ENCODE measurements around the gene PLCB1. TPM values are rescaled to one million over a fixed set of nuclear protein-coding genes. Genes with fewer than 3 reads are reported as not detected.

The PLCB1 gene
- total and polyA plus RNA-seq, 2 experiments from 2014 or later, result 14.9 to 20.7 TPM

- Histone ChIP-seq H3K36me3 (ENCODE audit: insufficient read depth) (no peaks in the 10 kb centered on the region), H3K79me2 (replicated peaks; ENCODE audit: insufficient read depth) (no peaks in the 10 kb centered on the region), H3K4me2 (no peak overlapping the region), H3K4me1 (ENCODE audit: insufficient read depth) (peaks cover 8% of the 10 kb centered on the region; the same call in 1 of the 2 replicates), H2AFZ (no peak overlapping the region), H3K4me3 (no peak overlapping the region), H3K9me2 (ENCODE audit: insufficient read depth) (0 out of 2 replicates have a peak, but pooled peaks cover 2% of the 10 kb centered on the region), H4K20me1 (replicated peaks; ENCODE audit: insufficient read depth) (no peaks in the 10 kb centered on the region), H3K27ac (ENCODE audit: low read depth) (no peak overlapping the region), H3K27me3 (ENCODE audit: insufficient read depth) (no peaks in the 10 kb centered on the region), H3F3A (replicated peaks; ENCODE audit: low read depth) (no peaks in the 10 kb centered on the region)
- no peak for ATAC-seq
- Mint-ChIP-seq H3K4me3 (no peak overlapping the region), H3K4me1 (peaks cover 5% of the 10 kb centered on the region; the same call in 2 of the 3 replicates), H3K9me3 (no peaks in the 10 kb centered on the region; the same call in 2 of the 3 replicates), H3K27ac (no peak overlapping the region), H3K36me3 (ENCODE audit: low read depth) (no peaks in the 10 kb centered on the region), H3K27me3 (ENCODE audit: insufficient read depth, low read depth, poor library complexity) (no peaks in the 10 kb centered on the region)
- DNase-seq (ENCODE audit: low spot score), result no peak
- TF ChIP-seq EZH2phosphoT487 (IDR thresholded peaks at IDR 0.05; ENCODE audit: unreplicated experiment), result no peak
- TF ChIP-seq EZH2 (IDR thresholded peaks at IDR 0.05; ENCODE audit: low read depth, unreplicated experiment), result no peak
- TF ChIP-seq, protein P1, sequence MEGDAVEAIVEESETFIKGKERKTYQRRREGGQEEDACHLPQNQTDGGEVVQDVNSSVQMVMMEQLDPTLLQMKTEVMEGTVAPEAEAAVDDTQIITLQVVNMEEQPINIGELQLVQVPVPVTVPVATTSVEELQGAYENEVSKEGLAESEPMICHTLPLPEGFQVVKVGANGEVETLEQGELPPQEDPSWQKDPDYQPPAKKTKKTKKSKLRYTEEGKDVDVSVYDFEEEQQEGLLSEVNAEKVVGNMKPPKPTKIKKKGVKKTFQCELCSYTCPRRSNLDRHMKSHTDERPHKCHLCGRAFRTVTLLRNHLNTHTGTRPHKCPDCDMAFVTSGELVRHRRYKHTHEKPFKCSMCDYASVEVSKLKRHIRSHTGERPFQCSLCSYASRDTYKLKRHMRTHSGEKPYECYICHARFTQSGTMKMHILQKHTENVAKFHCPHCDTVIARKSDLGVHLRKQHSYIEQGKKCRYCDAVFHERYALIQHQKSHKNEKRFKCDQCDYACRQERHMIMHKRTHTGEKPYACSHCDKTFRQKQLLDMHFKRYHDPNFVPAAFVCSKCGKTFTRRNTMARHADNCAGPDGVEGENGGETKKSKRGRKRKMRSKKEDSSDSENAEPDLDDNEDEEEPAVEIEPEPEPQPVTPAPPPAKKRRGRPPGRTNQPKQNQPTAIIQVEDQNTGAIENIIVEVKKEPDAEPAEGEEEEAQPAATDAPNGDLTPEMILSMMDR (conservative IDR thresholded peaks at IDR 0.05; ENCODE audit: low read depth in 2 of 2), result no peak
- TF ChIP-seq NANOG (IDR thresholded peaks at IDR 0.05; ENCODE audit: borderline replicate concordance), result no peak
- TF ChIP-seq ZNF114 (CRISPR knock-in tag; IDR thresholded peaks at IDR 0.05), result no peak
- TF ChIP-seq ZNF331 (CRISPR knock-in tag; IDR thresholded peaks at IDR 0.05; ENCODE audit: low read depth), result no peak
- TF ChIP-seq REST (IDR thresholded peaks at IDR 0.05; ENCODE audit: unreplicated experiment), result no peak
- no peak for TF ChIP-seq POLR2AphosphoS5 (IDR thresholded peaks at IDR 0.05; ENCODE audit: low read depth)
- TF ChIP-seq, protein P2, sequence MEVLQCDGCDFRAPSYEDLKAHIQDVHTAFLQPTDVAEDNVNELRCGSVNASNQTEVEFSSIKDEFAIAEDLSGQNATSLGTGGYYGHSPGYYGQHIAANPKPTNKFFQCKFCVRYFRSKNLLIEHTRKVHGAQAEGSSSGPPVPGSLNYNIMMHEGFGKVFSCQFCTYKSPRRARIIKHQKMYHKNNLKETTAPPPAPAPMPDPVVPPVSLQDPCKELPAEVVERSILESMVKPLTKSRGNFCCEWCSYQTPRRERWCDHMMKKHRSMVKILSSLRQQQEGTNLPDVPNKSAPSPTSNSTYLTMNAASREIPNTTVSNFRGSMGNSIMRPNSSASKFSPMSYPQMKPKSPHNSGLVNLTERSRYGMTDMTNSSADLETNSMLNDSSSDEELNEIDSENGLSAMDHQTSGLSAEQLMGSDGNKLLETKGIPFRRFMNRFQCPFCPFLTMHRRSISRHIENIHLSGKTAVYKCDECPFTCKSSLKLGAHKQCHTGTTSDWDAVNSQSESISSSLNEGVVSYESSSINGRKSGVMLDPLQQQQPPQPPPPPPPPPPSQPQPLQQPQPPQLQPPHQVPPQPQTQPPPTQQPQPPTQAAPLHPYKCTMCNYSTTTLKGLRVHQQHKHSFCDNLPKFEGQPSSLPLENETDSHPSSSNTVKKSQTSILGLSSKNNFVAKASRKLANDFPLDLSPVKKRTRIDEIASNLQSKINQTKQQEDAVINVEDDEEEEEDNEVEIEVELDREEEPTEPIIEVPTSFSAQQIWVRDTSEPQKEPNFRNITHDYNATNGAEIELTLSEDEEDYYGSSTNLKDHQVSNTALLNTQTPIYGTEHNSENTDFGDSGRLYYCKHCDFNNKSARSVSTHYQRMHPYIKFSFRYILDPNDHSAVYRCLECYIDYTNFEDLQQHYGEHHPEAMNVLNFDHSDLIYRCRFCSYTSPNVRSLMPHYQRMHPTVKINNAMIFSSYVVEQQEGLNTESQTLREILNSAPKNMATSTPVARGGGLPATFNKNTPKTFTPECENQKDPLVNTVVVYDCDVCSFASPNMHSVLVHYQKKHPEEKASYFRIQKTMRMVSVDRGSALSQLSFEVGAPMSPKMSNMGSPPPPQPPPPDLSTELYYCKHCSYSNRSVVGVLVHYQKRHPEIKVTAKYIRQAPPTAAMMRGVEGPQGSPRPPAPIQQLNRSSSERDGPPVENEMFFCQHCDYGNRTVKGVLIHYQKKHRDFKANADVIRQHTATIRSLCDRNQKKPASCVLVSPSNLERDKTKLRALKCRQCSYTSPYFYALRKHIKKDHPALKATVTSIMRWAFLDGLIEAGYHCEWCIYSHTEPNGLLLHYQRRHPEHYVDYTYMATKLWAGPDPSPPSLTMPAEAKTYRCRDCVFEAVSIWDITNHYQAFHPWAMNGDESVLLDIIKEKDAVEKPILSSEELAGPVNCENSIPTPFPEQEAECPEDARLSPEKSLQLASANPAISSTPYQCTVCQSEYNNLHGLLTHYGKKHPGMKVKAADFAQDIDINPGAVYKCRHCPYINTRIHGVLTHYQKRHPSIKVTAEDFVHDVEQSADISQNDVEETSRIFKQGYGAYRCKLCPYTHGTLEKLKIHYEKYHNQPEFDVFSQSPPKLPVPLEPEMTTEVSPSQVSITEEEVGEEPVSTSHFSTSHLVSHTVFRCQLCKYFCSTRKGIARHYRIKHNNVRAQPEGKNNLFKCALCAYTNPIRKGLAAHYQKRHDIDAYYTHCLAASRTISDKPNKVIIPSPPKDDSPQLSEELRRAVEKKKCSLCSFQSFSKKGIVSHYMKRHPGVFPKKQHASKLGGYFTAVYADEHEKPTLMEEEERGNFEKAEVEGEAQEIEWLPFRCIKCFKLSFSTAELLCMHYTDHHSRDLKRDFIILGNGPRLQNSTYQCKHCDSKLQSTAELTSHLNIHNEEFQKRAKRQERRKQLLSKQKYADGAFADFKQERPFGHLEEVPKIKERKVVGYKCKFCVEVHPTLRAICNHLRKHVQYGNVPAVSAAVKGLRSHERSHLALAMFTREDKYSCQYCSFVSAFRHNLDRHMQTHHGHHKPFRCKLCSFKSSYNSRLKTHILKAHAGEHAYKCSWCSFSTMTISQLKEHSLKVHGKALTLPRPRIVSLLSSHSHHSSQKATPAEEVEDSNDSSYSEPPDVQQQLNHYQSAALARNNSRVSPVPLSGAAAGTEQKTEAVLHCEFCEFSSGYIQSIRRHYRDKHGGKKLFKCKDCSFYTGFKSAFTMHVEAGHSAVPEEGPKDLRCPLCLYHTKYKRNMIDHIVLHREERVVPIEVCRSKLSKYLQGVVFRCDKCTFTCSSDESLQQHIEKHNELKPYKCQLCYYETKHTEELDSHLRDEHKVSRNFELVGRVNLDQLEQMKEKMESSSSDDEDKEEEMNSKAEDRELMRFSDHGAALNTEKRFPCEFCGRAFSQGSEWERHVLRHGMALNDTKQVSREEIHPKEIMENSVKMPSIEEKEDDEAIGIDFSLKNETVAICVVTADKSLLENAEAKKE (CRISPR knock-in tag; IDR thresholded peaks at IDR 0.05), result no peak
- TF ChIP-seq JUNB (IDR thresholded peaks at IDR 0.05; ENCODE audit: unreplicated experiment), result no peak
- TF ChIP-seq STAT1 (IDR thresholded peaks at IDR 0.05; ENCODE audit: unreplicated experiment), result no peak
These were observed 443.0 kb downstream of the PLCB1 start for GRCh38 chr20:8575114-8575513.
